Nephron progenitor cell (in vitro differentiated cells): ENCODE results near the gene MILR1.
"Not testable (repeated sequence)": the region's sequence is repeated elsewhere in the genome, so short reads cannot be mapped to it uniquely, and the experiment has no call there.

Experiments used
- DNase-seq: peaks from one replicate; pipeline ENCODE4 v3.0.0; 2021
- H3K27ac Mint-ChIP-seq: 2 replicates; pipeline ENCODE4 v1.8.0; 2021; ENCODE audit warnings: mild to moderate bottlenecking, moderate library complexity, mixed read lengths
- H3K27me3 Mint-ChIP-seq: 2 replicates; pipeline ENCODE4 v1.8.0; 2021; ENCODE audit warnings: mild to moderate bottlenecking, low read depth, mixed read lengths; ENCODE audit not compliant: poor library complexity
- H3K36me3 Mint-ChIP-seq: 2 replicates; pipeline ENCODE4 v1.8.0; 2021; ENCODE audit warnings: low read depth, mixed read lengths
- H3K4me1 Mint-ChIP-seq: 2 replicates; pipeline ENCODE4 v1.8.0; 2021; ENCODE audit warnings: mixed read lengths
- H3K4me3 Mint-ChIP-seq: 2 replicates; pipeline ENCODE4 v1.8.0; 2021; ENCODE audit warnings: mild to moderate bottlenecking, moderate library complexity, mixed read lengths
- H3K9me3 Mint-ChIP-seq: 2 replicates; pipeline ENCODE4 v1.8.0; 2021; ENCODE audit warnings: mild to moderate bottlenecking, moderate library complexity, mixed read lengths
- TF ChIP-seq, protein P1 (sequence below): fragments of 200-600 bp; sonication (generic); IDR thresholded peaks from 2 replicates; pipeline ENCODE4 v1.5.0; 2021; ENCODE audit warnings: antibody characterized with exemption

MILR1 gene

DNA sequence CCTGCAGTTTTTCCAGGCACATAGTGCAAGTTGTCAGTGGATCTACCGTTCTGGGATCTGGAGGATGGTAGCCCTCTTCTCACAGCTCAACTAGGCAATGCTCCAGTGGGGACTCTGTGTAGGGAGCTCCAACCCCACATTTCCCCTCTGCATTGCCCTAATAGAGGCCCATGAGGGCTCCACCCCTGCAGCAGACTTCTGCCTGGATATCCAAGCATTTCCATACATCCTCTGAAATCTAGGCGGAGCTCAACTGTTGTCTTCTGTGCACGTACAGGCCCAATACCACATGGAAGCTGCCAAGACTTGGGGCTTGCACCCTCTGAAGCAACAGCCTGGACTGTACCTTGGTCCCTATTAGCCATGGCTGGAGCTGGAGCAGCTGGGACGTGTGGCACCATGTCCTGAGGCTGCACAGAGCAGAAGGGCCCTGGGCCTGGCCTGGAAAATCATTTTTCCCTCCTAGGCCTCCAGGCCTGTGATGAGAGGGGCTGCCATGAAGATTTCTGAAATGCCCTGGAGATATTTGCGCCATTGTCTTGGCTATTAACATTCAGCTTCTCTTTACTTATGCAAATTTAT is 10.9 kb upstream of the MILR1 start:
- DNase-seq, result no peak
- H3K27ac Mint-ChIP-seq, result no peak overlapping the region
- H3K4me3 Mint-ChIP-seq, result no peak overlapping the region
- H3K9me3 Mint-ChIP-seq, result peaks cover 63% of the 10 kb centered on the region
- H3K36me3 Mint-ChIP-seq, result peaks cover 8% of the 10 kb centered on the region
- H3K27me3 Mint-ChIP-seq, result peaks cover 3% of the 10 kb centered on the region
- H3K4me1 Mint-ChIP-seq, result peaks cover 5% of the 10 kb centered on the region
- TF ChIP-seq, protein P1, sequence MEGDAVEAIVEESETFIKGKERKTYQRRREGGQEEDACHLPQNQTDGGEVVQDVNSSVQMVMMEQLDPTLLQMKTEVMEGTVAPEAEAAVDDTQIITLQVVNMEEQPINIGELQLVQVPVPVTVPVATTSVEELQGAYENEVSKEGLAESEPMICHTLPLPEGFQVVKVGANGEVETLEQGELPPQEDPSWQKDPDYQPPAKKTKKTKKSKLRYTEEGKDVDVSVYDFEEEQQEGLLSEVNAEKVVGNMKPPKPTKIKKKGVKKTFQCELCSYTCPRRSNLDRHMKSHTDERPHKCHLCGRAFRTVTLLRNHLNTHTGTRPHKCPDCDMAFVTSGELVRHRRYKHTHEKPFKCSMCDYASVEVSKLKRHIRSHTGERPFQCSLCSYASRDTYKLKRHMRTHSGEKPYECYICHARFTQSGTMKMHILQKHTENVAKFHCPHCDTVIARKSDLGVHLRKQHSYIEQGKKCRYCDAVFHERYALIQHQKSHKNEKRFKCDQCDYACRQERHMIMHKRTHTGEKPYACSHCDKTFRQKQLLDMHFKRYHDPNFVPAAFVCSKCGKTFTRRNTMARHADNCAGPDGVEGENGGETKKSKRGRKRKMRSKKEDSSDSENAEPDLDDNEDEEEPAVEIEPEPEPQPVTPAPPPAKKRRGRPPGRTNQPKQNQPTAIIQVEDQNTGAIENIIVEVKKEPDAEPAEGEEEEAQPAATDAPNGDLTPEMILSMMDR, result no peak

DNA sequence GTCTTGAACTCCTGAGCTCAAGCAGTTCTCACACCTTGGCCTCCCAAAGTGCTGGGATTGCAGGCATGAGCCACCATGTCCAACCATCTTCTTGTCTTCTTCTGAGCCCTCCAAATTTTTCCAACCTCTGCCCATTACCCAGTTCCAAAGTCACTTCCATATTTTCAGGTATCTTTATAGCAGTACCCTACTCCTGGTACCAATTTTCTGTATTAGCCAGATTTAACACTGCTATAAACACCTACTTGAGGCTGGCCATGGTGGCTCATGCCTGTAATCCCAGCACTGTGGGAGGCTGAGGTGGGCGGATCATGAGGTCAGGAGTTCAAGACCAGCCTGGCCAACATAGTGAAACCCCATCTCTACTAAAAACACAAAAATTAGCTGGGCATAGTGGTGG is 9.4 kb upstream of the MILR1 start:
- H3K9me3 Mint-ChIP-seq, result peaks cover 52% of the 10 kb centered on the region

DNA sequence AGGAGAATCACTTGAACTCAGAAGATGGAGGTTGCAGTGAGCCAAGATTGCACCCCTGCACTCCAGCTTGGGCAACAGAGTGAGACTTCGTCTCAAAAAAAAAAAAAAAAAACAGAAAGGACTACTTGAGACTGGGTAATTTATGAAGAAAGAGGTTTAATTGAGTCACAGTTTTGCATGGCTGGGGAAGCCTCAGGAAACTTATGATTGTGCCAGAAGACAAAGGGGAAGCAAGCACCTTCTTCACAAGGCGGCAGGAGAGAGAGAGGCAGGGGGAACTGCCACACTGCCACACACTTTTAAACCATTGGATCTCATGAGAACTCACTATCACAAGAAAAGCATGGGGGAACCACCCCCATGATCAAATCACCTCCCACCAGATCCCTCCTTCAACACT is 9.0 kb upstream of the MILR1 start:
- no peak overlapping the region for H3K4me3 Mint-ChIP-seq
- H3K9me3 Mint-ChIP-seq, result peaks cover 48% of the 10 kb centered on the region
- TF ChIP-seq, protein P1, result no peak
- DNase-seq, result no peak
- H3K4me1 Mint-ChIP-seq, result peaks cover 5% of the 10 kb centered on the region
- no peak overlapping the region for H3K27ac Mint-ChIP-seq
- peaks cover 7% of the 10 kb centered on the region for H3K27me3 Mint-ChIP-seq
- H3K36me3 Mint-ChIP-seq, result peaks cover 8% of the 10 kb centered on the region

More for the DNA sequence above, 9.4 kb upstream of the MILR1 start:
- H3K27me3 Mint-ChIP-seq, H3K27ac Mint-ChIP-seq, H3K4me1 Mint-ChIP-seq, DNase-seq, H3K4me3 Mint-ChIP-seq, H3K36me3 Mint-ChIP-seq: not testable (repeated sequence)

DNA sequence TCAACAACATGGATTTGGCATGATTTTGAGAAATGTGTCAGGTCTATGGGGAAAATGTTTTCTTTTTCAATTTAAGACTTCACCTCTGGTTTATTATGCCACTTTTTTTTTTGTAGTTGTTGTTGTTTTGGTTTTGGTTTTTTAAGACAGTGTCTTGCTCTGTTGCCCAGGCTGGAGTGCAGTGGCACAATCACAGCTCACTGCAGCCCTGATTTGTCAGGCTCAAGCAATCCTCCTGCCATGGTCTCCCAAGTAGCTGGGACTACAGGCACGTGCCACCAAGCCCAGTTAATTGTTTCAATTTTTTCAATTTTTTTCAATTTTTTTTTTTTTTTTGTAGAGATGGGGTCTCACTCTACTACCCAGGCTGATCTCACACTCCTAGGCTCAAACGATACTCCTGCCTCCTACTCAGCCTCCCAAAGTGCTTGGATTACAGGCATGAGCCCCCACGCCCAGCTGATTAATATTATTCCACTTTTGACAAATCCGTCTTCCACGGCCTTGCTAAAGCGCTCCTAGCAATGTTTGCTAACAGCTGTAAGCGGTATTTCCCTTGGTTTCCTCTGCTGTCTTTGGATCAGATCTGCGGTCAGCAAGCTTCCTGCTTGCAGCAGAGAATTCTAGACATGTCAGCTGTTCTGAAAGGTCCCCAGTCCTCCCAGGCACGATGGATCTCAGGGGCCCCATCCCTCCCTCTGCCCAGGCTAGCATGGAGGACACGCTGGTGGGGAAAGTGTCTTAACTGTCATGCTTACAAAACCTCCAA is 7.0 kb upstream of the MILR1 start:
- no peak for DNase-seq
- no peak overlapping the region for H3K4me3 Mint-ChIP-seq
- peaks cover 34% of the 10 kb centered on the region for H3K9me3 Mint-ChIP-seq
- TF ChIP-seq, protein P1, result no peak
- peaks cover 10% of the 10 kb centered on the region for H3K27me3 Mint-ChIP-seq
- H3K27ac Mint-ChIP-seq, result peak overlapping the region; percentile 36
- peaks cover 5% of the 10 kb centered on the region for H3K4me1 Mint-ChIP-seq
- peaks cover 6% of the 10 kb centered on the region for H3K36me3 Mint-ChIP-seq

DNA sequence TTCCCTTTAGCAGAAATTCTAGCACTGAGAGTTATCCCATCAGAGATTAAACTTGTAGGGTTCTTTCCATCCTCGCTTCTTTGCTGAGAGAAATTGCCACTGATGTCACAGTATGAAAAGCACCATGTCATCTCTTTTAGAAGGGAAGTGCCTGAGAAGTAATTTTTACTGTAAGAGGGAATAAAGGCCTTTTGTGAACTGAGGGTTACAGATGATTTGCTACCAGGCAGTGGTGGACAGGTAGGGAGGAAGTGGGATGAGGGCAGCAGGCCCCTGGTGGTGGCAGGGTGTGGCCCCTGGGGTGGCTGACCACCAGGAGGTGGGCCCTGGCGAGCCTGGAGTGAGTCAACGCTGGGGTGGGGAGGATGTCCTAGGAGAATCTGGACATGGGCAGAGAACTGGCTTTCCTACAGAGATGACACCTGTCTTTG is 6.4 kb upstream of the MILR1 start:
- TF ChIP-seq, protein P1, result no peak
- Mint-ChIP-seq H3K27me3 (peaks cover 10% of the 10 kb centered on the region), H3K4me3 (no peak overlapping the region), H3K4me1 (peaks cover 5% of the 10 kb centered on the region), H3K27ac (peak overlapping the region; percentile 36), H3K9me3 (peaks cover 28% of the 10 kb centered on the region), H3K36me3 (peaks cover 4% of the 10 kb centered on the region)
- DNase-seq, result no peak

DNA sequence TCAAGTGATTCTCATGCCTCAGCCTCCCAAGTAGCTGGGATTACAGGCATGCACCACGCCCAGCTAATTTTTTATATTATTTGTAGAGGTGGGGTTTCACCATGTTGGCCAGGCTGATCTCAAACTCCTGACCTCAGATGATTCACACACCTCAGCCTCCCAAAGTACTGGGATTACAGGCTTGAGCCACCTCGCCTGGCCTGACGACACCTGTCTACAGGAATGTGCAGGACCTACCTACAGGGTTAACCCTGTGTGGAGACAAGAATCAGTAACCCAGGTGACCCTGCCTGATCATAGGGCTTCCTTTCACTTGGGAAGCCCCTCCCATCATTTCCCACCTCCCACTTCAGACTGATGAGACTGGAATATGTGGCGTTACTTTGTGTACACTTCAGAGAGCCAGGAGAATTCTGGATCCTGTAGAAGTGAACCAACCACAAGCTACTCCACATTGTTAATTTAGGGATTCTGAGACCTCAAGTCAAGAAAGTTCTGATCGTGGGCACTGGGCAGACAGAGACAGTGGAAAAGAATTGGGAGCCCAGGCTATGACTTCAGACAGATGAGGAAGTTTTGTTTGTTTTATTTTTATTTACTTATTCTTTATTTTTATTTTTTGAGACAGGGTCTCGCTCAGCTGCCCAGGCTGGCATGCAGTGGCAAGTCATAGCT is 5.7 kb upstream of the MILR1 start:
- peaks cover 4% of the 10 kb centered on the region for H3K36me3 Mint-ChIP-seq
- H3K4me1 Mint-ChIP-seq, result peaks cover 5% of the 10 kb centered on the region
- DNase-seq, result no peak
- H3K4me3 Mint-ChIP-seq, result no peak overlapping the region
- peaks cover 22% of the 10 kb centered on the region for H3K9me3 Mint-ChIP-seq
- H3K27ac Mint-ChIP-seq, result no peak overlapping the region
- H3K27me3 Mint-ChIP-seq, result peaks cover 7% of the 10 kb centered on the region
- TF ChIP-seq, protein P1, result no peak
